K562 (cell line): ENCODE data around the gene RGS9. TPM values are rescaled to one million over a fixed set of nuclear protein-coding genes. Genes with fewer than 3 reads are reported as not detected.

Experiments used
- BCLAF1 ChIP-seq, 2 experiments: fragments of 450-650 bp in 1 of 2; IDR thresholded peaks; 2 replicates each; pipeline ENCODE4 v1.6.1; 2011 to 2017; ENCODE audit warnings: low read depth in 2 of 2, antibody characterized with exemption in 1 of 2, borderline replicate concordance in 1 of 2, low read length in 1 of 2, mild to moderate bottlenecking in 1 of 2, mixed read lengths in 1 of 2; ENCODE audit not compliant: control insufficient read depth in 1 of 2
- E2F1 ChIP-seq: sonication (generic); formaldehyde crosslinking; IDR thresholded peaks from 2 replicates; pipeline ENCODE4 v1.8.1; 2023; ENCODE audit warnings: mild to moderate bottlenecking, missing genetic modification reagents, moderate library complexity
- ELK3 ChIP-seq: fragments of 450-650 bp; formaldehyde crosslinking; IDR thresholded peaks from 2 replicates; pipeline ENCODE4 v1.4.0; 2020; ENCODE audit warnings: mild to moderate bottlenecking
- EP300 ChIP-seq: IDR thresholded peaks from 2 replicates; pipeline ENCODE4 v1.6.1; 2012; ENCODE audit warnings: low read length, improper control_type of control experiment
- GATA2 ChIP-seq: sonication (generic); formaldehyde crosslinking; IDR thresholded peaks from 2 replicates; pipeline ENCODE4 v1.4.0; 2020; ENCODE audit warnings: mild to moderate bottlenecking, missing genetic modification reagents
- KDM4B ChIP-seq, 2 experiments: fragments of 450-650 bp in 1 of 2; sonication (generic) in 1 of 2; IDR thresholded peaks; 2 replicates each; pipeline ENCODE4 v1.6.1; 2016 to 2017; ENCODE audit warnings: borderline replicate concordance in 2 of 2, antibody characterized with exemption in 1 of 2, low read depth in 1 of 2, mild to moderate bottlenecking in 1 of 2
- RBBP5 ChIP-seq: fragments of 200-600 bp; sonication (generic); IDR thresholded peaks from 2 replicates; pipeline ENCODE4 v1.6.1; 2012; ENCODE audit warnings: borderline replicate concordance, mild to moderate bottlenecking, low read length, control low read depth, inconsistent platforms; ENCODE audit not compliant: insufficient read depth, poor library complexity, severe bottlenecking
- STAT6 ChIP-seq: sonication (generic); formaldehyde crosslinking; IDR thresholded peaks from 2 replicates; pipeline ENCODE4 v1.8.1; 2023; ENCODE audit warnings: mild to moderate bottlenecking, missing genetic modification reagents
- TAF15 ChIP-seq: fragments of 200-400 bp; formaldehyde crosslinking; IDR thresholded peaks from 2 replicates; pipeline ENCODE4 v1.6.1; 2017; ENCODE audit warnings: mild to moderate bottlenecking, low read depth, low read length, moderate library complexity
- ZNF24 ChIP-seq: fragments of 450-650 bp; IDR thresholded peaks from 2 replicates; pipeline ENCODE4 v1.6.1; 2016
- ZNF668 ChIP-seq: fragments of 250-450 bp; sonication (Bioruptor Pico); IDR thresholded peaks from 2 replicates; pipeline ENCODE4 v1.8.0; 2022; ENCODE audit warnings: mild to moderate bottlenecking, inconsistent platforms
- polyA plus RNA-seq, 8 experiments: library from polyadenylated mRNA; depleted of rRNA in 4 of 8; stranded (reverse) in 5 of 8; unstranded in 3 of 8; fragments of >200 nt; fragmentation: Nextera tagmentation in 2 of 8; fragmentation: Illumina TruSeq in 1 of 8; extraction: Ambion mirVana in 2 of 8; extraction: Trizol in 1 of 8; gene quantifications; 2 replicates each; pipeline versions ENCODE4 v1.2.1 to v1.2.3, GENCODE V29; 2011 to 2014; ENCODE audit warnings: inconsistent platforms in 1 of 8, missing spikeins in 1 of 8
- total RNA-seq, 7 experiments: library from RNA; depleted of rRNA in 6 of 7; stranded (reverse); fragments of >200 nt in 6 of 7; fragmentation: Illumina TruSeq in 2 of 7; extraction: Trizol in 2 of 7; gene quantifications; 2 replicates each; pipeline versions ENCODE4 v1.2.1 to v1.2.3, GENCODE V29; 2011 to 2021; ENCODE audit warnings: low replicate concordance in 1 of 7

The RGS9 gene
- total and polyA plus RNA-seq, 9 of the 15 experiments (the other 6 are each of a cell fraction or from before 2014, with no cell fraction given) = 0.18 to 1.4 (median 0.55) TPM

GRCh38 chr17:65183736-65184135 lies 46.6 kb downstream of the RGS9 start (continued):
- TF ChIP-seq EP300 (no peak), TAF15 (no peak), GATA2 (CRISPR knock-in tag) (no peak), KDM4B (IDR thresholded peaks at IDR 0.05; ENCODE audit: borderline replicate concordance in 2 of 2, low read depth in 1 of 2) (no peak), ELK3 (CRISPR knock-in tag) (no peak), ZNF24 (no peak), STAT6 (no peak), RBBP5 (no peak), E2F1 (no peak), ZNF668 (no peak), BCLAF1 (IDR thresholded peaks at IDR 0.05; ENCODE audit: borderline replicate concordance in 1 of 2, control insufficient read depth in 1 of 2, low read depth in 2 of 2, low read length in 1 of 2) (no peak)
